Measurements from ENCODE around the gene ERCC4. TPM values are rescaled to one million over a fixed set of nuclear protein-coding genes. Genes with fewer than 3 reads are reported as not detected.

The ERCC4 gene
- total RNA-seq, 2 experiments from 2014 or later = 11.5 to 13.9 TPM

GRCh38 chr16:13911871-13912270 lies 8.1 kb upstream of the ERCC4 start:
- ChIA-PET CTCF (interaction anchor here (0.9 to 2.4 kb wide), 3 partner anchors 8 to 47 kb away, joined by 4 to 13 read pairs (median 5); partner anchors contain the start of gene ERCC4), POLR2A (no interaction called here)
- no peak for DNase-seq
- H3K4me3 Mint-ChIP-seq = no peak overlapping the region
- intact Hi-C loops (cut with DNase I, micrococcal nuclease) = no loop called here
- H3K9me3 Mint-ChIP-seq (ENCODE audit: low read depth) = peaks cover 4% of the 10 kb centered on the region
- H3K27me3 Mint-ChIP-seq = peaks cover 13% of the 10 kb centered on the region
- no peaks in the 10 kb centered on the region for H3K36me3 Mint-ChIP-seq (ENCODE audit: low read depth)
- H3K4me1 Mint-ChIP-seq = no peaks in the 10 kb centered on the region
- H3K27ac Mint-ChIP-seq = no peak overlapping the region
- no peak for ATAC-seq

- Mint-ChIP-seq H3K36me3 (ENCODE audit: low read depth) (no peaks in the 10 kb centered on the region), H3K27ac (no peak overlapping the region), H3K9me3 (ENCODE audit: low read depth) (peaks cover 4% of the 10 kb centered on the region), H3K4me3 (no peak overlapping the region), H3K27me3 (peaks cover 9% of the 10 kb centered on the region), H3K4me1 (no peaks in the 10 kb centered on the region)
- CTCF ChIA-PET = interaction anchor here (0.5 kb wide), 1 partner anchor 269 kb away, joined by 4 read pairs; no protein-coding TSS in a partner anchor
- POLR2A ChIA-PET = no interaction called here
- intact Hi-C loops (cut with DNase I, micrococcal nuclease) = no loop called here
- no peak for ATAC-seq
- no peak for DNase-seq
Observed at GRCh38 chr16:13912891-13913290, 7.1 kb upstream of the ERCC4 start.

- no peaks in the 10 kb centered on the region for H3K4me1 Mint-ChIP-seq
- no peak overlapping the region for H3K4me3 Mint-ChIP-seq
- ChIA-PET CTCF (interaction anchor here (0.7 to 1.2 kb wide), 3 partner anchors 10 to 613 kb away, joined by 3 to 5 read pairs (median 3); no protein-coding TSS in a partner anchor), POLR2A (no interaction called here)
- no peaks in the 10 kb centered on the region for H3K36me3 Mint-ChIP-seq (ENCODE audit: low read depth)
- peaks cover 4% of the 10 kb centered on the region for H3K27me3 Mint-ChIP-seq
- ATAC-seq = no peak
- intact Hi-C loops (cut with DNase I, micrococcal nuclease) = no loop called here
- DNase-seq = no peak
- no peak overlapping the region for H3K27ac Mint-ChIP-seq
- H3K9me3 Mint-ChIP-seq (ENCODE audit: low read depth) = peaks cover 4% of the 10 kb centered on the region
Observed at GRCh38 chr16:13913374-13914292, 6.3 kb upstream of the ERCC4 start.

GRCh38 chr16:13915033-13915635 lies 4.8 kb upstream of the ERCC4 start:
- ChIA-PET CTCF (interaction anchor here (0.7 to 1.9 kb wide), 2 partner anchors 13 to 529 kb away, joined by 5 read pairs; no protein-coding TSS in a partner anchor), POLR2A (no interaction called here)
- H3K27ac Mint-ChIP-seq = no peak overlapping the region
- H3K9me3 Mint-ChIP-seq (ENCODE audit: low read depth) = peaks cover 4% of the 10 kb centered on the region
- intact Hi-C loops (cut with DNase I, micrococcal nuclease) = no loop called here
- no peaks in the 10 kb centered on the region for H3K36me3 Mint-ChIP-seq (ENCODE audit: low read depth)
- H3K27me3 Mint-ChIP-seq = no peaks in the 10 kb centered on the region
- peaks cover 4% of the 10 kb centered on the region for H3K4me1 Mint-ChIP-seq
- DNase-seq = no peak
- H3K4me3 Mint-ChIP-seq = no peak overlapping the region
- ATAC-seq = no peak

GRCh38 chr16:13919330-13919682 lies 648 bp upstream of the ERCC4 start:
- CTCF ChIA-PET = interaction anchor here (0.6 to 3.2 kb wide), 47 partner anchors 8 to 1167 kb away, joined by 3 to 20 read pairs (median 4); partner anchors contain the start of gene PARN
- Mint-ChIP-seq H3K9me3 (ENCODE audit: low read depth) (no peaks in the 10 kb centered on the region), H3K4me3 (peak overlapping the region; percentile 94), H3K27ac (peak overlapping the region; percentile 84), H3K4me1 (peaks cover 19% of the 10 kb centered on the region), H3K27me3 (no peaks in the 10 kb centered on the region), H3K36me3 (ENCODE audit: low read depth) (peaks cover 7% of the 10 kb centered on the region)
- intact Hi-C loops (cut with DNase I, micrococcal nuclease) = loop anchor here (1.0 kb wide), 2 partner anchors 53 to 366 kb away; no protein-coding TSS in a partner anchor
- peak; percentile 26 for DNase-seq
- POLR2A ChIA-PET = interaction anchor here (0.6 to 1.3 kb wide), 2 partner anchors 275 to 366 kb away, joined by 6 to 7 read pairs; no protein-coding TSS in a partner anchor
- ATAC-seq = peak; percentile 7

- no peak for DNase-seq
- intact Hi-C loops (cut with DNase I, micrococcal nuclease) = loop anchor here (1.0 to 10.0 kb wide), 7 partner anchors 151 to 712 kb away; partner anchors contain the start of genes BFAR (in 2 of the 2), MRTFB (in 2 of the 2) and PARN (in 1 of the 2)
- no peaks in the 10 kb centered on the region for H3K9me3 Mint-ChIP-seq (ENCODE audit: low read depth)
- no peak for ATAC-seq
- POLR2A ChIA-PET = interaction anchor here (1.3 kb wide), 1 partner anchor 365 kb away, joined by 7 read pairs; no protein-coding TSS in a partner anchor
- CTCF ChIA-PET = interaction anchor here (0.6 to 6.4 kb wide), 31 partner anchors 9 to 625 kb away, joined by 3 to 65 read pairs (median 5); no protein-coding TSS in a partner anchor
- peak overlapping the region; percentile 94 for H3K4me3 Mint-ChIP-seq
- H3K27ac Mint-ChIP-seq = peak overlapping the region; percentile 84
- no peaks in the 10 kb centered on the region for H3K27me3 Mint-ChIP-seq
- peaks cover 19% of the 10 kb centered on the region for H3K4me1 Mint-ChIP-seq
- H3K36me3 Mint-ChIP-seq (ENCODE audit: low read depth) = peaks cover 7% of the 10 kb centered on the region
Observed at GRCh38 chr16:13920510-13920818, 510 bp downstream of the ERCC4 start.

GRCh38 chr16:13921328-13921727 lies 1.4 kb downstream of the ERCC4 start:
- ChIA-PET CTCF (interaction anchor here (1.8 to 6.4 kb wide), 2 partner anchors 14 to 334 kb away, joined by 6 to 65 read pairs; no protein-coding TSS in a partner anchor), POLR2A (no interaction called here)
- H3K27ac Mint-ChIP-seq = peak overlapping the region; percentile 84
- peaks cover 19% of the 10 kb centered on the region for H3K4me1 Mint-ChIP-seq
- peaks cover 13% of the 10 kb centered on the region for H3K36me3 Mint-ChIP-seq (ENCODE audit: low read depth)
- intact Hi-C loops (cut with DNase I, micrococcal nuclease) = loop anchor here (5.0 to 10.0 kb wide), 5 partner anchors 151 to 711 kb away; partner anchors contain the start of genes BFAR (in 1 of the 2), MRTFB (in 1 of the 2) and PARN (in 1 of the 2)
- ATAC-seq = no peak
- H3K9me3 Mint-ChIP-seq (ENCODE audit: low read depth) = no peaks in the 10 kb centered on the region
- H3K4me3 Mint-ChIP-seq = peak overlapping the region; percentile 94
- DNase-seq = no peak
- no peaks in the 10 kb centered on the region for H3K27me3 Mint-ChIP-seq

- no peaks in the 10 kb centered on the region for H3K27me3 Mint-ChIP-seq
- ChIA-PET CTCF (interaction anchor here (0.6 to 6.4 kb wide), 24 partner anchors 10 to 676 kb away, joined by 3 to 65 read pairs (median 4); no protein-coding TSS in a partner anchor), POLR2A (interaction anchor here (0.6 kb wide), 1 partner anchor 1047 kb away, joined by 3 read pairs; no protein-coding TSS in a partner anchor)
- no peak overlapping the region for H3K4me3 Mint-ChIP-seq
- no peaks in the 10 kb centered on the region for H3K9me3 Mint-ChIP-seq (ENCODE audit: low read depth)
- intact Hi-C loops (cut with DNase I, micrococcal nuclease) = loop anchor here (1.0 to 10.0 kb wide), 7 partner anchors 148 to 708 kb away; partner anchors contain the start of genes BFAR (in 1 of the 2), MRTFB (in 1 of the 2) and PARN (in 1 of the 2)
- ATAC-seq (no peak), DNase-seq (no peak)
- peaks cover 19% of the 10 kb centered on the region for H3K4me1 Mint-ChIP-seq
- H3K36me3 Mint-ChIP-seq (ENCODE audit: low read depth) = peaks cover 16% of the 10 kb centered on the region
- no peak overlapping the region for H3K27ac Mint-ChIP-seq
Observed at GRCh38 chr16:13923703-13924298, 3.8 kb downstream of the ERCC4 start.

GRCh38 chr16:13926464-13926863 lies 6.5 kb downstream of the ERCC4 start:
- intact Hi-C loops (cut with DNase I, micrococcal nuclease) = loop anchor here (10.0 kb wide), 2 partner anchors 268 to 318 kb away; no protein-coding TSS in a partner anchor
- H3K9me3 Mint-ChIP-seq (ENCODE audit: low read depth) = no peaks in the 10 kb centered on the region
- ATAC-seq = no peak
- POLR2A ChIA-PET = no interaction called here
- H3K4me3 Mint-ChIP-seq = no peak overlapping the region
- DNase-seq = no peak
- H3K27ac Mint-ChIP-seq = no peak overlapping the region
- peaks cover 2% of the 10 kb centered on the region for H3K4me1 Mint-ChIP-seq
- H3K27me3 Mint-ChIP-seq = no peaks in the 10 kb centered on the region
- H3K36me3 Mint-ChIP-seq (ENCODE audit: low read depth) = peaks cover 19% of the 10 kb centered on the region
- CTCF ChIA-PET = interaction anchor here (0.6 to 6.4 kb wide), 3 partner anchors 9 to 320 kb away, joined by 3 to 65 read pairs (median 3); no protein-coding TSS in a partner anchor

- H3K36me3 Mint-ChIP-seq (ENCODE audit: low read depth) = peaks cover 21% of the 10 kb centered on the region
- H3K27ac Mint-ChIP-seq = no peak overlapping the region
- H3K4me3 Mint-ChIP-seq = no peak overlapping the region
- CTCF ChIA-PET = interaction anchor here (0.6 to 6.4 kb wide), 3 partner anchors 8 to 319 kb away, joined by 3 to 65 read pairs (median 3); no protein-coding TSS in a partner anchor
- peaks cover 2% of the 10 kb centered on the region for H3K4me1 Mint-ChIP-seq
- POLR2A ChIA-PET = no interaction called here
- H3K27me3 Mint-ChIP-seq = no peaks in the 10 kb centered on the region
- no peak for ATAC-seq
- no peak for DNase-seq
- no peaks in the 10 kb centered on the region for H3K9me3 Mint-ChIP-seq (ENCODE audit: low read depth)
- intact Hi-C loops (cut with DNase I, micrococcal nuclease) = loop anchor here (10.0 kb wide), 2 partner anchors 268 to 318 kb away; no protein-coding TSS in a partner anchor
Observed at GRCh38 chr16:13926891-13927290, 6.9 kb downstream of the ERCC4 start.

Measured in activated CD4-positive, alpha-beta T cell treated with anti-CD3 and anti-CD28 coated beads for 36 hours (primary cell).